Stimulated activated CD8-positive, alpha-beta memory T cell treated with anti-CD3 and anti-CD28 coated beads, Interleukin-4, amount 100 ng/mL, for 48 hours (primary cell): ENCODE data around the gene TLR1.
"Not testable (repeated sequence)": the region's sequence is repeated elsewhere in the genome, so short reads cannot be mapped to it uniquely, and the experiment has no call there.

Experiments
- DNase-seq: peaks from one replicate; pipeline ENCODE4 v3.0.0-alpha.2; 2020

TLR1 gene, protein sequence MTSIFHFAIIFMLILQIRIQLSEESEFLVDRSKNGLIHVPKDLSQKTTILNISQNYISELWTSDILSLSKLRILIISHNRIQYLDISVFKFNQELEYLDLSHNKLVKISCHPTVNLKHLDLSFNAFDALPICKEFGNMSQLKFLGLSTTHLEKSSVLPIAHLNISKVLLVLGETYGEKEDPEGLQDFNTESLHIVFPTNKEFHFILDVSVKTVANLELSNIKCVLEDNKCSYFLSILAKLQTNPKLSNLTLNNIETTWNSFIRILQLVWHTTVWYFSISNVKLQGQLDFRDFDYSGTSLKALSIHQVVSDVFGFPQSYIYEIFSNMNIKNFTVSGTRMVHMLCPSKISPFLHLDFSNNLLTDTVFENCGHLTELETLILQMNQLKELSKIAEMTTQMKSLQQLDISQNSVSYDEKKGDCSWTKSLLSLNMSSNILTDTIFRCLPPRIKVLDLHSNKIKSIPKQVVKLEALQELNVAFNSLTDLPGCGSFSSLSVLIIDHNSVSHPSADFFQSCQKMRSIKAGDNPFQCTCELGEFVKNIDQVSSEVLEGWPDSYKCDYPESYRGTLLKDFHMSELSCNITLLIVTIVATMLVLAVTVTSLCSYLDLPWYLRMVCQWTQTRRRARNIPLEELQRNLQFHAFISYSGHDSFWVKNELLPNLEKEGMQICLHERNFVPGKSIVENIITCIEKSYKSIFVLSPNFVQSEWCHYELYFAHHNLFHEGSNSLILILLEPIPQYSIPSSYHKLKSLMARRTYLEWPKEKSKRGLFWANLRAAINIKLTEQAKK

GRCh38 chr4:38804654-38805295, at the start of gene TLR1:
TSS of gene TLR1 (minus strand) at chr4:38804791. CDS start at chr4:38798831, 5,960 bp downstream.
- no peak for DNase-seq

GRCh38 chr4:38846015-38846414, 41.4 kb upstream of the TLR1 start:
- no peak for DNase-seq

DNA sequence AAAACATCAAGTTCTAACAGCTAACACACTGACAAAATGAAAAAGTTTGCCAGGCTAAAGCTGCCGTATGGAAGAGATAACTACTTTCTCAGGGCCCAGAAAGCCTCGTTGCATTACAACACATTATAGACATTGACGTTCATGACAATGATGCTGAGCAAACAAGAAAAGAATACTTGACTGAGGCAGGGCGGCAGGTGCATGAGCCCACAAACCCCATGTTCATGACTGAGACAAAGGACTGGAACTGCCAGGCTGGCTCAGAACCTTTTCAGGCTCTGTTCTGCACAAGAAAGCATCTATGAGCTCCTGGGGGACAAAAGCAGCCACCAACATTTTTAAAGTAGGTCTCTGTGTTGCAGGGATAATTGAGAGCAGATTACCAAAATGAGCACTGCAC, 38.4 kb upstream of the TLR1 start:
- DNase-seq, result no peak

GRCh38 chr4:38837849-38838248, 33.3 kb upstream of the TLR1 start:
- no peak for DNase-seq

DNA sequence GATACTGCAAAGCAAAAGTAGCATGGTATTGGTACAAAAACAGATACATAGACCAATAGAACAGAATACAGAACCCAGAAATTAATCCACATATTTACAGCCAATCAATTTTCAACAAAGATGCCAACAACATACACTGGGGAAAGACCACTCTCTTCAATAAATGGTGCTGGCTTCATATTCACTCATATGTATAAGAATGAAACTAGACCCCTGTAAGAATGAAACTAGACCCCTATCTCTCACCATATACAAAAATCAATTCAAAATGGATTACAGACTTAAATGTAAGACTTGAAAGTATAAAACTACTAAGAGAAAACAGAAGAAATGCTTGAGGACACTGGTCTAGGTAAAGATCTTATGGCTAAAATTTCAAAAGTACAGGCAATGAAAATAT, 32.7 kb upstream of the TLR1 start:
- DNase-seq, result no peak

DNA sequence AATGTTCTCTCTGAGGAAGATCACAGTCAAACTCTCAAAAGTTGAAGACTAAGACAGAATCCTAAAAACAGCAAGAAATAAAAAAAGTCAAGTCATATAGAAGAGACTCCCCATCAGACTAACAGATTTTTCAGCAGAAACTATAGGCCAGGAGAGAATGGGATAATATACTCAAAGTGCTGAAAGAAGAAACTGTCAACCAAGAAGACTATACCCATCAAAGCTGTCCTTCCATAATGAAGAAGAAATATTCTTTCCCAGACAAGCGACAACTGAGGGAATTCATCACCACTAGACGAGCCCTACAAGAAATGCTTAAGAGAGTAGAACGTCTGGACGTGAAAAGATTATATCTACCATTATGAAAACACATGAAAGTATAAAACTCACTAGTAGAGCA, 30.0 kb upstream of the TLR1 start:
- DNase-seq, result no peak

DNA sequence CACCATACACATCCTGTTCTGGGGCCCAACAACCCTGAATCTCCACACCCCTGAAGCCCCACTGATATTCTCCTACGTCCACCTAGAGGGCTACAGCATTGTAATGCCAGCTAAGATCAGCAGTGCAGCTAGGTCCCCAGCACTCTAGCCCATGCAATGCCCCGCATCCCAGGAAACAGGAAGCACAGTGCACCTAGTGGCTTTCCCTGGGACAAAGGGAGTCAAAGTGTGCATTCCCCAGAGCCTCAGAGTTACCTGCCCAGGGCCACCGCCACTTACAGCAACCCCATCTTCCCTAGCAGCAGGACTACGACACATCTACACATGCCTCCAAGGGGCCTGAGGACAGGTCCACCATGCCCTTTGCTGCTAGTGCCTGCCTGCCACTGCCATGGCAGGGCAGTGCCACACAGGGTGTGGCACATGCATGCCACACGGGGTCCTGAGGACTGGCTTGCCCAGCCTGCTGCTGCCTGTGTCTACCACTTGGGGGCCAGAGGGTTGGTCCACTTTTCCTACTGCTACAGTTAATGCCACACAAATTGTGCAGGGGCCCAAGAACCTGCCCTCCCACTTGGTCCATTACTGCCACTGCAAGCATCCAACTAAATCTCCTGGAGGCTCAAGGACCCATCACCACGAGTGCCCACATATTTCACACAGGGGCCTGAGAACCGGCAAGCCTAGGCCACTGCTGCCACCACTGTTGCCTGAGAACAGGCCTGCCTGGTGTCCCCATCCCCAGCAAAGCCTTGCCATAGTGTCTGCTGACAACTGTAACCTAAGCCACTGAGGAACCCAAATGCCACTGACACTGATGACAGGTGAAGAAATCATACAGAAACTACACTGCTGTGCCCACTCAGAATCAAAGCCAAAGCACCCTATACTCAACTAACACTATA, 28.3 kb upstream of the TLR1 start:
- DNase-seq, result no peak

- DNase-seq, result no peak
Measured at GRCh38 chr4:38832206-38832605, 27.6 kb upstream of the TLR1 start.

DNA sequence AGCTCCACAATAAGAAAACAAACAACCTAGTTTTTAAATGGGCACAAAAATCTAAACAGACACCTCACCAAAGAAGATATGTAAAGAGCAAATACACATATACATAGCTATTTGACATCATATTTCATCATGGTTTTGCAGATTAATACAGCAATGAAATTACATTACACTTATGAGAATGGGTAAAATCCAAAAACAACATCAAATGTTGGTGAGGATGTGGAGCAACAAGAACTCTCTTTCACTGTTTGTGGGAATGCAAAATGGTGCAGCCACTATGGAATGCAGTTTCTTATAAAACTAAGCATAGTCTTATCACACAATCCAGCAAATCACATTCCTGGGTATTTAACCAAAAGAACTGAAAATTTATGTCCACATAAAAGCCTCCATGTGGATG, 27.1 kb upstream of the TLR1 start:
- DNase-seq, result no peak

- no peak for DNase-seq
Measured at GRCh38 chr4:38829237-38829636, 24.6 kb upstream of the TLR1 start.

- no peak for DNase-seq
Measured at GRCh38 chr4:38823766-38824165, 19.2 kb upstream of the TLR1 start.

DNA sequence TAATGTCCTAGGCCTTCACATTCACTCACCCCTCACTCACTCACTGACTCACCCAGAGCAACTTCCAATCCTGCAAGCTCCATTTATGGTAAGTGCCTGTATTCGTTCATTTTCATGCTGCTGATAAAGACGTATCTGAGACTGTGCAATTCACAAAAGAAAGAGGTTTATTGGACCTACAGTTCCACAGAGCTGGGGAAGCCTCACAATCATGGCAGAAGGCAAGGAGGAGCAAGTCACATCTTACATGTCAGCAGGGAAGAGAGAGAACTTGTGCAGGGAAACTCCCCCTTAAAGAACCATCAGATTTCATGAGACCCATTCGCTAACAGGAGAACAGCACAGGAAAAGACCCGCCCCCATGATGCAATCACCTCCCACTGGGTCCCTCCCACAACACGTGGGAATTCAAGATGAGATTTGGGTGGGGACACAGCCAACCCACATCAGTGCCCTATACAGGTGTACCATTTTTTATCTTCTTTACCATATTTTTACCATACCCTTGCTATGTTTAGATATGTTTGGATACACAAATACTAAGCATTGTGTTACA, 18.2 kb upstream of the TLR1 start:
- no peak for DNase-seq

GRCh38 chr4:38821739-38822138, 17.1 kb upstream of the TLR1 start:
- no peak for DNase-seq

DNA sequence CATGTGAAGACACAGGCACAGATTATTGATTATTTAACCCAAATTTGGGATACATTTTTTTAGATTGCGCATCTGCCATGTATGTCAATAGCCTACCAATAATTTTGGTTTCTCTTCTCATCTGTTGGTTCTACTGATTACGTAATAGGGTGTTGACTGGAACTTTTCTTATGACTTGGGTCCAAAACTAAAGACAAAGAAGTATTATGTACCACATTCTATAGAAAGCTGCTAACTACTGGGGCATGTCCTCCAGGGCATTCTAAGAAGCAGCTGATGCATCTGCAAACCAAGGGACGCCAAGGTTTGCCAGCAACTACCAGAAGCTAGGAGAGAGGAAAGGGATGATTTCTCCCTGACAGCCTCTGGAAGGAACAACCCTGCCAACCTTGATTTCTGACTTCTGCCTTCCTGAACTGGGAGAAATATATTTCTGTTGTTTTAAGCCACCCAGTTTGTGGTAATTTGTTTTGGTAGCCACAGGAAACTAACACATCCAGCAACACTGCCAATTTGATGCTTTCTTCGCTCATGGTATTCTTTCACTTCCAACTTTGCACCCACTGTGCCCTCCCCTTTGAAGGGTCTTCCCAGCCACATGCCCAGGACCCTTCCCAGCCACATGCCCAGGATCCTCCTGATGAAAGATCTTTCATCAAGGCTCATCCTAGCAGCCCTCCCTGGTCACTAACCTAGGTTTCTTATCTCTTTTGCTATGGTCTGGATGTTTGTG, 15.9 kb upstream of the TLR1 start:
- DNase-seq, result no peak

DNA sequence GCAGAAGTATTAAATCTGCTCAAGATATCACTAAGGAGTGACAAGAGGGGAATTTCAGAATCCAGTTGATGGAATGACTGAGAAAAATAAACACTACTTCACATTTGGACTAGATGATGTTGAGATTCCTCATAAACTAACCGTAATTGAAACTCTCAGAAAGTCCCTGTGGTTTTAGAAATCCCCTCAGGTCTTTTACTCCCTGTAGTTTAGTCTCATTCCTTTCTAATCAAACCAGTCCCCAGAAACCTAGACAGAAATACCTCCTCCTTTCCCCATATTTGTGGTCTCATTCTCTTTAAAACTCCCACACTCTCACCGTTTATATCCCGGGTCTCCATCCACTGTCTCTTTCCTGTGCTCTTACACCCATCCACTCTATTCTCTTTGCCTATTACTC, 15.0 kb upstream of the TLR1 start:
- no peak for DNase-seq

GRCh38 chr4:38818441-38818976, 13.9 kb upstream of the TLR1 start:
- DNase-seq, result no peak

GRCh38 chr4:38815885-38816782, 11.5 kb upstream of the TLR1 start:
- DNase-seq, result no peak

GRCh38 chr4:38814386-38814785, 9.8 kb upstream of the TLR1 start:
- DNase-seq, result no peak

GRCh38 chr4:38811297-38811696, 6.7 kb upstream of the TLR1 start:
- DNase-seq, result no peak

GRCh38 chr4:38807462-38807861, 2.9 kb upstream of the TLR1 start:
- not testable (repeated sequence) for DNase-seq
